ENCODE measurements around the gene HHIP.

The HHIP gene

GRCh38 chr4:144645631-144646522 lies at the start of gene HHIP:
HHIP (plus strand) TSS chr4:144646156; CDS start chr4:144646676, 520 bp downstream.
- DNase-seq (ENCODE audit: low read depth): no peak

- DNase-seq (ENCODE audit: low read depth): no peak
Observed at GRCh38 chr4:144597171-144597570, 48.8 kb upstream of the HHIP start.

- no peak for DNase-seq (ENCODE audit: low read depth)
Observed at GRCh38 chr4:144599621-144600020, 46.3 kb upstream of the HHIP start.

DNA sequence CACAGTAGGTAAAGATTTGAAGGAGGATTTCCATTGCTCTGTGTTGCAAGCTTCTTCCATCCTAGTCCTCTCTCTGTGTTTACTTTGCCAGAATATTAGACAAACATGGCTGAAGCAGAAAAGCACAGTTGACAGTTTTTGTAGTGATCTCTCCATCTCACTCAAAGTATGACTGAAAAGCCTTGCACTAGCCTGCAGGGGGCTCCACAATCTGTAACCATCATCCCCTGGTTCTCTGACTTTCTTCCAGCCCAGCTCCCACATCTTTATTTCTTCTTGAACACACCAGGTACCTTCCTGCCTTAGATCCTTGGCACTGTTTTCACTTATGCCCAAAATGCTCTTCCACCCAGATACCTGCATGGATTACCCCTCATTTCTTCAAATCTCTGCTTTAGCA lies 34.1 kb upstream of the HHIP start:
- DNase-seq (ENCODE audit: low read depth): no peak

DNA sequence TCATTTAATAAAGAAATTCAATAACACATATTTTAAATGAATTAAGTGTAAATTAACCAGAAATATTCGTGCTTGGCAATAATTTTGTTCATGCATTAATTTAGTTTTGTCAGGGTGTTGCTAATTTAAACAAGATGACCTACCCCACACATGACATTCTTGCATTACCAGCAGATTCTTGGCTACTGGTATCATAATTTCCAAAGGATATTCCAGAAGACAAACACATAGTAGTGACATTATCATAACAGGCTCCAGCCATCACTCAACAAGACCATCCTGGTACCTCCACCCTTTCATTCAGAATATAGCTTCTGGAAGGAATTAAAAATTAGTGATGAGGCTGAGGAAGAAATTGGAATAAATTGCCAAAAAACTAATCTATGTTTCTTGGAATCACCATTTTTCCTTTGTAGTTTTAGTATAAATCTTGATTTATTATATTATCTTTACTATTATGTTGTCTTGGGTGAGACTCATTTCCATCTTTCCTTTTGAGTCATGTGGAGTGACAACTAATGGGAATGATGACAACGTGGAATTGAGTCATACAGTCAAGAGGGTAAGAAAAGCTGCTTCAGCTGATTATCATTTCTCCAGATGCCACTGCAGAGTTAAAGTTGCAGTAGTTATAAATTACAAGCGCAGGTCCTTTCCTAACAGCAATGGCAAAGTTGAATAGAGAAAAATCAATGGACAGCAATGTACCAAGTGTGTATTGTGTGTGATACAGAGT lies 30.9 kb upstream of the HHIP start:
- no peak for DNase-seq (ENCODE audit: low read depth)

DNA sequence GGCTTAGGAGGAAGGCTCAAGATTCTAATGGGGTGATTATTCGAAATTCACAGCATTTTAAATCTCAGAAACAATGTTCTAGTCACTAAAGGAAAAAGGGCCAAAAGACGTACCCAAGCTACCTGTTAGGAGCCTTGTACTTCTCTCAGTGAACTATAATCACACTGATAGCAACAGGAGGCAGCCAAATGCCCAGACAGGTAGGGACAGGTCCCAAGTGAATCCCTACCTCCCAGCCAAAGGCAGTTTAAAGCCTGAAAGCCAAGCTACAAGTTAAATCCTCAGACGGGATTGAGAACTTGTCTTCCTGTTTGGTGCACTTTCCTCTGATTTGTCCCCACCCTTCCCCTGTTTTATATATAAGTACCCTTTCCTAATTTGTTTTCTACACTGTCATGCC lies 24.3 kb upstream of the HHIP start:
- DNase-seq (ENCODE audit: low read depth): no peak

DNA sequence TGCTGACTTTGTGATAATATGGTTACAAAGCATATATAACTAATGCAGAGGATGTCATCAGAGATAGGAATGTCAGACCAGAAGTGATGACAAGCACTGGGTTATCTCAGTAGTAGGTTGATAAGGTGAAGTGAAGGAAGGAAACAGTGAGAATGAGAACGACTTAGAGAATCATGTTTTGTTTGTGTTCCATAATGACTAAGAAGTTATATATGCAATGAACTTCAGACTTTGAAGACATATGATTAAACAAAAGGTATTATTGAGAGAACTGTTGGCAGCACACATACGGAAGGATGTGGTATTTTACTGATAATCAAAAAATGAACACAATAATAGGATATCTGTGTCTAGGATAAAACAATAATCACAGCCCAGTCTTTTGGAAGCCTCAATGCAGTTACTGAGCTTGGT lies 18.3 kb upstream of the HHIP start:
- DNase-seq (ENCODE audit: low read depth): no peak

GRCh38 chr4:144633215-144633614 lies 12.7 kb upstream of the HHIP start:
- DNase-seq (ENCODE audit: low read depth): no peak

DNA sequence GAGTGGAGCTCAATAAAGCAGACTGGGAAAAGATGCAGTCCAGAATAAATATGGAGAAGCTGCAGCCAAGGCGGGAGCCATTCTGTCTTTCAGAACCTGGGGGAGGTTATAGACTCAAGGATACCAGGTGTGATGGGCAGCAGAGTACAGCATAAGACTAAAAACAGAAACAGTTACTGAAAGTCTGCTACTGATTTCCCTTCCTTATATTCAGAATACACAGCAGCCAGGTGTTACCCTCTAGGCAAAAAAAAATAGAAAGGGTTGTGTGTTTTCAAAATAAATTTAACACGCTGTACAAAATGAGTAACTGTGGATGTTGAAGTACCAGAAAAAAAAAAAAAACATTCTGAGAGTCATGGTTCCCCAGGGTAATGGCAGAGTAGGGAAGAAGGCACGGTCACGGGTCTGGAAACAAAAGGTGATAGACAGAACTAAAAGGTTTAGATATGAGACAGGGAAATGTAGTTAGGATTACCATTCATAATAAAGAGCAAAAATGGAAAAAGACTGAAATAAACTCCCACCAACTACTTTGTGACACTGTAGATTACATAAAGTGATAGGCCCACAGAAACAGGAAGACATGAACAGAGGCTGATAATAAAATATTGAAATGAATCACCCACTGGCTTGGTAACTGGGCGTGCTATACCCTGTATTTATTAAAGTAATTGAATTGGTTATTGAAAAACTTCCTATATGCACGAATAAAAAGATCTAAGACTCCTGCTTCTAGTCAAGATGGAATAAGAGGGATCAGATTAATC lies 10.8 kb upstream of the HHIP start:
- no peak for DNase-seq (ENCODE audit: low read depth)

- no peak for DNase-seq (ENCODE audit: low read depth)
Observed at GRCh38 chr4:144644368-144645101, 1.4 kb upstream of the HHIP start.

DNA sequence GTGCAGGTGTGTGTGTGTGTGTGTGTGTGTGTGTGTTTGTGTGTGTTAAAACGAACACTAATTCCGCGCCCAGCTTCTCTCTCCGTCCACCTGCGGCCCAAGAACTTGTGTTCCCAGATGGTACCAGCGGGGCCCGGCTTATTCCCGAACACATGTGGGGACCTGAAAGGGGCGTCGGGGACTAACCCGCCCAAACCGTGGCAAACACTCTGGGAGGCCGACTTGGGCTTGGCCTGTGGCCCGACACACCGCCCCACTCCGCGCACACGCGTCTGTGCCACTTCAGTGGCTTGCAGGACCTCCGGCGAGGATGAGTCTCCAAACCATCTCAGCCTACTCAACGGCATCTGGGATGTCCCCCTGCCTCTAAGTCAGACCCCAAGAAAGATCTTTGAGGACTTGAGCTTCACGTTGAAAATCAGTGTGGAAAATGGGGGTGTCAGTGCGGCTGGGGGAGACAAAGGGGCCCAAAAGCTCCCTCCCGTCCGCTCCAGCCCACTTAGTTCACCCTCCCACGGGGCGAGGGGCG lies 790 bp upstream of the HHIP start:
- no peak for DNase-seq (ENCODE audit: low read depth)

DNA sequence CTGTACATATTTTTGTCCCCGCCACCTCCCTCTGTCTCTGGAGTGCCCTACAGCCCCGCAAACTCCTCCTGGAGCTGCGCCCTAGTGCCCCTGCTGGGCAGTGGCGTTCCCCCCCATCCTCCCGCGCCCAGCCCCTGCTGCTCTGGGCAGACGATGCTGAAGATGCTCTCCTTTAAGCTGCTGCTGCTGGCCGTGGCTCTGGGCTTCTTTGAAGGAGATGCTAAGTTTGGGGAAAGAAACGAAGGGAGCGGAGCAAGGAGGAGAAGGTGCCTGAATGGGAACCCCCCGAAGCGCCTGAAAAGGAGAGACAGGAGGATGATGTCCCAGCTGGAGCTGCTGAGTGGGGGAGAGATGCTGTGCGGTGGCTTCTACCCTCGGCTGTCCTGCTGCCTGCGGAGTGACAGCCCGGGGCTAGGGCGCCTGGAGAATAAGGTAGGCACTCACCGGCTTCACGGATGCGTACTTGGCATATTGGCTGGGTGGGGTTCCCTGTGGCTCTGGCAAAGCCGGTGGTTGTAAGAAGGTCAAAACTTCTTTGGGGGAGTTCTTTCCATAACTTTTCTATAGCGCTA lies 653 bp downstream of the HHIP start:
- no peak for DNase-seq (ENCODE audit: low read depth)

- no peak for DNase-seq (ENCODE audit: low read depth)
Observed at GRCh38 chr4:144647095-144647561, 1.2 kb downstream of the HHIP start.

GRCh38 chr4:144647590-144647989 lies 1.6 kb downstream of the HHIP start:
- DNase-seq (ENCODE audit: low read depth): no peak

DNA sequence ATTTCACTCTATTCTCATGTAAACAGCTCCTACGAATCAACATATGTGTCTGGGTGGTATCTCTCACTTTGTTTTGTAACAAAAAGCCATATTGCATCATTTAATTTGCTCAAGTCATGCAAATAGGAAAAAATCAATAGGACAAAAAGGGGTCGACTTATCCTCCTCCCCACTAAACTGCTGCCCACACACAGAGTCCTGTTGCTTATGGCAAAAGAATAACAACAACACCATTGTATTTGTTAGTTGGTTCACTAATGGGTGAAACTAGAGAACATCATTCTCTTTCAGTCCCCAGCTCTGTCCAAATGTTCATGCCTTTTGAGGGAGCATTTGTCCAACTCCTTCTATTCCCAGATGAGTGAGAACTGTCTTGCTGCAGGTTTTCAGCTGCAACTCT lies 2.1 kb downstream of the HHIP start:
- DNase-seq (ENCODE audit: low read depth): no peak

DNA sequence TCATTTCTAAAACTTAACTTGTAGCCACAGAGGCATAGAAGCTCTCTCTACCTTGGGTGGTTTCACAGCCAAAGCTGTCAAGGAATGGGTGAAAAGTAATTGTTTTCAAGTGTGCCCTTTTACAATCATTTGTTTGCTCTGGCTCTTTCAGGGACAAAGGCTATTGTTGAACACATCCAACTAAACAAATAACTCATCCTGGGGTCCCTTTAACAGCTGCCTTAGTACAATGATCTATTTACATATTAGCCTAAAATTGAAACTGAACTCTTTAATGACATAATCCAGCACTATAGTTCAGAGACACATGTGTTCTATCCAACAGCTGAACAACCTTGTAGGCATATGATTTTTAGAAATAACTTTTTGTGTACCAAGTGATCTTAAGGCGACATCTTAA lies 3.7 kb downstream of the HHIP start:
- no peak for DNase-seq (ENCODE audit: low read depth)

DNA sequence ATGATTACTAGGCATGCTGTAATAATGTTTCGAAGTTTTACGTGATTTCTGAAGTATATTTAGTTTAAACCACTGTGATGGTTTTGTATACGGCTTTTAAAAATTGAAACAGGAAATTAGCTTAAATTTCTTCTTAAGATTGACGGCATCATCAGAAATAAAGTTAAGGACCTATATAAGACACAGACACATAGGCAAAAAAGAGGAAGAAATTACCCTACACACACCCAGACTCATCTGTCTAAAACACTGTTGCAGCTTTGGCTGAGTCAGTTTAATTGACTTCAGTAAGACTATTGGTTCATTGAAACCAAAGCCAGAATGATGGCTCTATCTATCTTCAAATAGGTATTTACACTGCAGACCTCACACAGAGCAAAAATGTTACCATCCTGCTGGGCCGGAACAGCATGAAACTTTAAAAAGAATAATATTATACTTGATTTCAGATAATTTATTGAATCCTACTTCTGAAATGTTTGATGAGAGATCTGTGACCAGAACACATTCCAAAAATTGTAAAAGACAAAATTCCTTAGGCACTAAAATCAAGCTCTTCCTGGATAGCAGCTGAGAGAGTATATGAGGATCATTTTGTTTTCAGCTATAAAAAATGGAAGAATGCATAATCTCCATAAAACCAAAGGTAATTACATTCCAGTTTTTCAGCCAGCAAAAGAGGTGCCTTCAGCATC lies 4.5 kb downstream of the HHIP start:
- DNase-seq (ENCODE audit: low read depth): no peak

DNA sequence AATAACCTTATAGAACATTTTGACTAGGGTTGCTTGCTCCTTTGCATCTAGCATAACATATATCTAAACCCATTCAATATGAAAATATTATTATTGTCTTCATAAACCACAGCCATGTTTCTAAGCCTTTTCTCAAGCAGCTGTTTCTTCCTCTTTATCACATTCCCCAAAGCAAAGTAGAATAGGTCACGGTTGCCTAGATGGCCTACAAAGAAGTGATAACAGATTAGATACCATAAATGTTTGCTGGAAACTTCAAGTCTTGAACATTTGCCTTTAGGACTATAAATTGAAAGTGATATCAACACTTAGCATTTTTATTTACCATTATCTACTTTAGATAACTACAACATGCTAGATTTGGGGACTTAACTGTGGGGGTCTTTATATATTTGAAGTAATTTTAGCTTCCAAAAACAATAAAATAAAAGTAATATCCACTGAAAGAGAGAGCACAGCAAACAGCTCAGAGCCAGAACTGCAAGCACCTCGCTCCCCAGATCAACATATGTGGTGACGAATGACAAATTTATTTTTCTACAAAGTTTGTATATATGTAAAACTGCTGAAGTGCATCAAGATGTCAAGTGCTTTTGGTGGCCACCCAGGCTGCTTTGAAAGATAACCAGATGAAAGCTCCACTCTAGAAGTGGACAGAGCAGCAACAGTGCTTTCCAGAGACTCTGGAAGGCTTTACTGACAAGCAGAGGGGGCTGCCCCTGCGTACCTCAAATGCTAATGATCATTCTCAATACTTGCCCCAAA lies 8.0 kb downstream of the HHIP start:
- DNase-seq (ENCODE audit: low read depth): no peak

GRCh38 chr4:144655491-144655890 lies 9.5 kb downstream of the HHIP start:
- no peak for DNase-seq (ENCODE audit: low read depth)

DNA sequence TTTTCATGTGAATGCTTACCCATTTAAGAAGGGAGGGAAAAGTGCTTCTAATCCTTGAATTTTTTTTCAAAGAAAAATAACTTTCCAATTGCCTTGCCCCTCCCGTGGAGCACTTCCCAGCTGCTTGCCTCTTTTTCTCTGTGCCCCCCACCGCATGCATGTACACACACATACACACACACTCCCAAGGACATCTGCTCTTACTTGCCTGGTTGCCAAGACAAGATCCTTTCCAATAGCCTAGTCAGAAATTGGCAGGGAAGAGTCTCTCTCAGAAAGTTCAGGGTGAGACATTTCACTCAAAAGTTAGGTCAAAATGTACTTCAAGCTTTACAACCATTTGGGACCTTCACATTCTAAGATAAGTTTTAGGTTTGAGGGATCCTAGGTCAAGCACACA lies 10.9 kb downstream of the HHIP start:
- no peak for DNase-seq (ENCODE audit: low read depth)
